C4-2B (cell line): ENCODE measurements around the gene RASGRF2.

ENCODE experiments used
- ZFX ChIP-seq: fragments of 450-650 bp; IDR thresholded peaks from 2 replicates; pipeline ENCODE4 v1.6.1; 2017
- TF ChIP-seq, protein P1 (sequence below): fragments of 450-650 bp; conservative IDR thresholded peaks from 2 replicates; pipeline ENCODE4 v1.5.1; 2017; ENCODE audit warnings: mild to moderate bottlenecking

- TF ChIP-seq, protein P1, sequence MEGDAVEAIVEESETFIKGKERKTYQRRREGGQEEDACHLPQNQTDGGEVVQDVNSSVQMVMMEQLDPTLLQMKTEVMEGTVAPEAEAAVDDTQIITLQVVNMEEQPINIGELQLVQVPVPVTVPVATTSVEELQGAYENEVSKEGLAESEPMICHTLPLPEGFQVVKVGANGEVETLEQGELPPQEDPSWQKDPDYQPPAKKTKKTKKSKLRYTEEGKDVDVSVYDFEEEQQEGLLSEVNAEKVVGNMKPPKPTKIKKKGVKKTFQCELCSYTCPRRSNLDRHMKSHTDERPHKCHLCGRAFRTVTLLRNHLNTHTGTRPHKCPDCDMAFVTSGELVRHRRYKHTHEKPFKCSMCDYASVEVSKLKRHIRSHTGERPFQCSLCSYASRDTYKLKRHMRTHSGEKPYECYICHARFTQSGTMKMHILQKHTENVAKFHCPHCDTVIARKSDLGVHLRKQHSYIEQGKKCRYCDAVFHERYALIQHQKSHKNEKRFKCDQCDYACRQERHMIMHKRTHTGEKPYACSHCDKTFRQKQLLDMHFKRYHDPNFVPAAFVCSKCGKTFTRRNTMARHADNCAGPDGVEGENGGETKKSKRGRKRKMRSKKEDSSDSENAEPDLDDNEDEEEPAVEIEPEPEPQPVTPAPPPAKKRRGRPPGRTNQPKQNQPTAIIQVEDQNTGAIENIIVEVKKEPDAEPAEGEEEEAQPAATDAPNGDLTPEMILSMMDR = no peak
- TF ChIP-seq ZFX = no peak
These were observed 54.2 kb downstream of the RASGRF2 start for GRCh38 chr5:81014348-81014747.
